A549 (cell line): ENCODE results near the gene PRDM11. TPM values are rescaled to one million over a fixed set of nuclear protein-coding genes. Genes with fewer than 3 reads are reported as not detected.

Experiments used
- ATAC-seq, 2 experiments: fragments of 200-7000 bp in 1 of 2; fragments of >200 bp in 1 of 2; cut with Nextera tagmentation in 1 of 2; cut with Tn5 transposase in 1 of 2; 3 replicates each; pipeline versions ENCODE4 v1.8.0 to v1.9.1; 2018 to 2020; ENCODE audit warnings: mild to moderate bottlenecking in 1 of 2, moderate library complexity in 1 of 2
- CTCF ChIA-PET: fragments of 300-600 bp; sonication (Branson Sonifier 250); formaldehyde crosslinking; extraction: SDS; loops from one replicate; lab custom pipeline; 2021; ENCODE audit warnings: antibody characterized with exemption, inconsistent platforms; lab: Yijun Ruan, JAX
- POLR2A ChIA-PET: fragments of 350-600 bp; formaldehyde crosslinking; extraction: SDS; loops from one replicate; lab custom pipeline; 2021; ENCODE audit warnings: antibody characterized with exemption, inconsistent platforms; lab: Yijun Ruan, JAX
- DNase-seq, 2 experiments: peaks; one replicate each; pipeline versions ENCODE4 v3.0.0 to v3.0.0-alpha.2; 2011 to 2016; ENCODE audit warnings: low read depth in 1 of 2, low spot score in 1 of 2
- FAIRE-seq: peaks from 2 replicates; lab custom pipeline; 2011; peaks lifted over from hg19 to GRCh38; lab: Jason Lieb, UNC
- H3K27ac ChIP-seq, 2 experiments: fragments of >200 bp; sonication (Bioruptor Twin); formaldehyde crosslinking; 3 replicates each; pipeline ENCODE4 v1.5.1; 2016 to 2017
- H3K4me1 ChIP-seq: fragments of >200 bp; sonication (Bioruptor Twin); formaldehyde crosslinking; 3 replicates; pipeline ENCODE4 v1.6.1; 2016
- H3K4me2 ChIP-seq: fragments of >200 bp; sonication (Bioruptor Twin); formaldehyde crosslinking; 3 replicates; pipeline ENCODE4 v1.6.1; 2016
- H3K4me3 ChIP-seq: fragments of >200 bp; sonication (Bioruptor Twin); formaldehyde crosslinking; 3 replicates; pipeline ENCODE4 v1.5.1; 2016
- H3K9me3 ChIP-seq: fragments of >200 bp; sonication (Bioruptor Twin); formaldehyde crosslinking; 3 replicates; pipeline ENCODE4 v1.6.1; 2016
- BHLHE40 ChIP-seq: IDR thresholded peaks from 2 replicates; pipeline ENCODE4 v1.6.1; 2012; ENCODE audit warnings: low read depth, low read length, inconsistent platforms
- CBX8 ChIP-seq: fragments of 200-600 bp; sonication (generic); IDR thresholded peaks from 2 replicates; pipeline ENCODE4 v1.6.1; 2016
- CTCF ChIP-seq: fragments of >200 bp; sonication (Bioruptor Twin); formaldehyde crosslinking; IDR thresholded peaks from 3 replicates; pipeline ENCODE4 v1.5.1; 2016
- FOXS1 ChIP-seq: fragments of 250-450 bp; sonication (Bioruptor Pico); IDR thresholded peaks from 2 replicates; pipeline ENCODE4 v1.5.0; 2020; ENCODE audit warnings: mild to moderate bottlenecking, moderate library complexity
- GATA3 ChIP-seq: IDR thresholded peaks from 2 replicates; pipeline ENCODE4 v1.6.1; 2012; ENCODE audit warnings: borderline replicate concordance
- HOXB5 ChIP-seq: fragments of 250-450 bp; sonication (Bioruptor Pico); IDR thresholded peaks from 2 replicates; pipeline ENCODE4 v1.5.0; 2020; ENCODE audit warnings: mild to moderate bottlenecking, moderate library complexity
- KDM1A ChIP-seq: fragments of 200-600 bp; sonication (generic); IDR thresholded peaks from 2 replicates; pipeline ENCODE4 v1.6.1; 2016; ENCODE audit warnings: low read depth, mild to moderate bottlenecking
- MAFK ChIP-seq: fragments of 450-650 bp; IDR thresholded peaks from 2 replicates; pipeline ENCODE4 v1.6.1; 2014; ENCODE audit not compliant: partially characterized antibody
- MAX ChIP-seq: IDR thresholded peaks from 2 replicates; pipeline ENCODE4 v1.6.1; 2012
- MAZ ChIP-seq: fragments of 150-350 bp; IDR thresholded peaks from 2 replicates; pipeline ENCODE4 v1.6.1; 2014; ENCODE audit warnings: antibody characterized with exemption, low read depth, low read length, borderline replicate concordance
- NFE2L2 ChIP-seq: fragments of 150-350 bp; conservative IDR thresholded peaks from 2 replicates; pipeline ENCODE4 v1.6.1; 2014; ENCODE audit warnings: low read length
- NR3C1 ChIP-seq: fragments of >200 bp; sonication (Bioruptor Twin); formaldehyde crosslinking; IDR thresholded peaks from 3 replicates; pipeline ENCODE4 v1.6.1; 2017
- RAD21 ChIP-seq, 2 experiments: fragments of >200 bp in 1 of 2; sonication (Bioruptor Twin) in 1 of 2; formaldehyde crosslinking in 1 of 2; IDR thresholded peaks in 1 of 2; conservative IDR thresholded peaks in 1 of 2; 2 replicates in 1 of 2; 3 replicates in 1 of 2; pipeline ENCODE4 v1.6.1; 2012 to 2018; ENCODE audit warnings: inconsistent platforms in 1 of 2
- REST ChIP-seq: fragments of 200-600 bp; sonication (generic); IDR thresholded peaks from 2 replicates; pipeline ENCODE4 v1.6.1; 2016; ENCODE audit warnings: antibody characterized with exemption, mild to moderate bottlenecking, moderate library complexity
- RFX5 ChIP-seq: fragments of 450-650 bp; IDR thresholded peaks from 2 replicates; pipeline ENCODE4 v1.7.1; 2014; ENCODE audit warnings: antibody characterized with exemption, mild to moderate bottlenecking, moderate library complexity
- SMC3 ChIP-seq: fragments of >200 bp; sonication (Bioruptor Twin); formaldehyde crosslinking; IDR thresholded peaks from 3 replicates; pipeline ENCODE4 v1.6.1; 2018; ENCODE audit warnings: inconsistent platforms
- SREBF2 ChIP-seq: fragments of 450-650 bp; IDR thresholded peaks from 2 replicates; pipeline ENCODE4 v1.6.1; 2014; ENCODE audit warnings: mild to moderate bottlenecking, moderate library complexity
- TP53 ChIP-seq: fragments of 250-450 bp; sonication (Bioruptor Pico); IDR thresholded peaks from 2 replicates; pipeline ENCODE4 v1.5.0; 2021; ENCODE audit warnings: mild to moderate bottlenecking, moderate library complexity
- ZC3H11A ChIP-seq: fragments of 450-650 bp; IDR thresholded peaks from 2 replicates; pipeline ENCODE4 v1.6.1; 2014; ENCODE audit warnings: antibody characterized with exemption, mild to moderate bottlenecking
- WGBS: methylation state at CpG from one replicate; pipeline ENCODE4 v1.1.6; 2017; ENCODE audit errors: missing lambda C conversion rate; 5-methylcytosine and 5-hydroxymethylcytosine counted together
- polyA plus RNA-seq, 4 experiments: library from polyadenylated mRNA; depleted of rRNA in 3 of 4; stranded (reverse); fragments of >200 nt; fragmentation: RNase III in 1 of 4; extraction: RNeasy Plus Mini Kit Qiagen cat#74134 plus additional on column Dnase treatment in 1 of 4; gene quantifications; 2 replicates in 3 of 4; 3 replicates in 1 of 4; pipeline ENCODE4 v1.2.3, GENCODE V29; 2011 to 2017

PRDM11 gene
- polyA plus RNA-seq, 2 of the 4 experiments (the other 2 are of a cell fraction), result 4.3 to 5.3 TPM

DNA sequence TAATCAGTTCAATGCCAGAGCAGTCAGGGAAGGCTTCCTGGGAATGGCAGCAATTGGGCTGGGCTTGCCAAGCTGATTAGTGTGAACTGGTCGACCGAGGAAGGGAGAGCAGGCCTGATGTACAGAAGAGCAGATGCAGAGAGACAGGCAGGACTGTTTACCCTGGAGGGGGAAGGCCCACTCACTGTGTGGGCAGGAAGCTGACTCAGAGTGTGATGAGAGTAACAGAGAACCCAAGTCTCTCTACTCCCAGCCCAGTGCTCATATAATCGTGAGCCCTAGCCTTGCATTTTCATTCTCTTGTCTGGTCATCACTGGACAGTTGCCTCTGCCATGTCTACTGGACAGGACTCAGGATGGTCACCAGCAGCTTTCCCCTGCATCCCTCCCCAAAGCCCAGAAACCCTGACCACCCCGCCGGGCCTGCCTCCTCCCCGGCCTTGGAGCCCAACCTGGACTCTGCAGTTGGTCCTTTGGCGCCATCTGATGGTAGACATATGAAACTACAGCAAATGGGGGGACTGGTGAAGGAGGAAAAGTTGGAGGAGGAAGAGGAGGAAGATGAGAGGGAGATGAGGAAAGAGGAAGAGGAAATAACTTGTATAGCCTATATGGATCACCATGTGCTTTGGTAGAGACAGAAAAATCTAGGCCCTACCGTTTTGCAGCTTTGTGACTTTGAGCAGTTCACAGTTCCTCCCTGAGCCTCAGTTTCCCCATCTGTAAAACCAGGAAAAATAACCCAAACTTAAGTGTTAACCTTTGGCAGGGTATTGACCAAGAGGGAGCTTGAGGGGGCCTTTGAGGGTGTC is 43.4 kb upstream of the PRDM11 start (continued):
- peak; percentile 95 for TF ChIP-seq CTCF
- no peak for TF ChIP-seq FOXS1 (CRISPR knock-in tag)
- peak; percentile 97 to 99 for TF ChIP-seq RAD21 (conservative IDR thresholded peaks at IDR 0.05 in 1 of 2, IDR thresholded peaks at IDR 0.05 in 1 of 2)
- TF ChIP-seq GATA3, result no peak
- TF ChIP-seq ZC3H11A, result no peak
- TF ChIP-seq MAFK, result no peak
- peak; percentile 96 for TF ChIP-seq SMC3
- 0 out of 2 replicates have a peak, but pooled peaks have one; percentile 13 for TF ChIP-seq MAX

GRCh38 chr11:45104006-45104789 is 42.2 kb upstream of the PRDM11 start:
- WGBS, result 63% methylated on average over 6 of the region's 6 CpGs
- ATAC-seq (no peak), FAIRE-seq (no peak), DNase-seq (no peak)
- POLR2A ChIA-PET, result no interaction called here
- Histone ChIP-seq H3K27ac (no peak overlapping the region), H3K4me3 (no peak overlapping the region), H3K9me3 (no peaks in the 10 kb centered on the region), H3K4me1 (peaks cover 8% of the 10 kb centered on the region; the same call in 2 of the 3 replicates), H3K4me2 (no peak overlapping the region)
- no peak for TF ChIP-seq BHLHE40
- TF ChIP-seq CBX8, result no peak
- no peak for TF ChIP-seq NFE2L2
- no peak for TF ChIP-seq KDM1A
- no peak for TF ChIP-seq NR3C1
- TF ChIP-seq GATA3, result no peak
- TF ChIP-seq MAZ, result no peak
- no peak for TF ChIP-seq REST
- no peak for TF ChIP-seq TP53 (CRISPR knock-in tag)
- TF ChIP-seq RFX5, result no peak
- TF ChIP-seq HOXB5, result no peak
- TF ChIP-seq SREBF2, result no peak
- CTCF ChIA-PET, result interaction anchor here (0.7 to 41.5 kb wide), 81 partner anchors 8 to 665 kb away, joined by 3 to 1740 read pairs (median 4); partner anchors contain the start of gene SYT13
